ENCODE results near the gene CHST14. TPM values are rescaled to one million over a fixed set of nuclear protein-coding genes. Genes with fewer than 3 reads are reported as not detected.

CHST14 gene
- polyA plus RNA-seq, 2 of the 4 experiments (the other 2 are of a cell fraction): 8.6 to 11.0 TPM

DNA sequence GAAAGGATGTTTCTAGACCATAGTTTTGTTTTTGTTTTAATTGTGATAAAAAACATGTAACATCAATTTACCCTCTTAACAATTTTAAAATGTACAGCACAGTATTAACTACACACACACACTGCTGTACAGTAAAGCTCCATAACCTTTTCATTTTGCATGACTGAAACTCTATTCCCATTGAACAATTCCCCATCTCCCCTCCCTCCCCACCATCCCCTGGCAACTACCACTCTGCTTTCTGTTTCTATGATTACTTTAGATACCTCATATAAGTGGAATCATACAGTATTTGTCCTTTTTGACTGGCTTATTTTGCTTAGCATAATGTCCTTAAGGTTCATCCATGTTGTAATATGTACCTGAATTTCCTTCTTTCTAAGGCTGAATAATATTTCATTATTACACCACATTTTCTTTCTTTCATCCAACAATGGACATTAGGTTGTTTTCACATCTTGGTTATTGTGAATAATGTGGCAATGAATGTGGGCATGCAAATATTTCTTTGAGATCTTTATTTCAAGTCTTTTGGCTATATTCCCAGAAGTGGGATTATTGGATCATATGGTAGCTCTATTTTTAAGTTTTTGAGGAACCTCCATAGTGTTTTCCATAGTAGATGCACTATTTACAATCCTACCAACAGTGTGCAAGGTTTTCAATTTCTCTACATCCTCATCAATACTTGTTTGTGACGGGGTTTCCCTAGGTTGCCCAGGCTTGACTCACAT, 10.7 kb downstream of the CHST14 start (continued):
- TF ChIP-seq ZC3H11A (IDR thresholded peaks at IDR 0.05) (no peak), MAFK (IDR thresholded peaks at IDR 0.05; ENCODE audit: partially characterized antibody) (no peak), RCOR1 (IDR thresholded peaks at IDR 0.05; ENCODE audit: low read depth, low read length) (no peak), POLR2AphosphoS2 (conservative IDR thresholded peaks at IDR 0.05; ENCODE audit: low read length) (no peak), PHF8 (IDR thresholded peaks at IDR 0.05; ENCODE audit: borderline replicate concordance, low read depth) (no peak)
- TF ChIP-seq, protein P1, sequence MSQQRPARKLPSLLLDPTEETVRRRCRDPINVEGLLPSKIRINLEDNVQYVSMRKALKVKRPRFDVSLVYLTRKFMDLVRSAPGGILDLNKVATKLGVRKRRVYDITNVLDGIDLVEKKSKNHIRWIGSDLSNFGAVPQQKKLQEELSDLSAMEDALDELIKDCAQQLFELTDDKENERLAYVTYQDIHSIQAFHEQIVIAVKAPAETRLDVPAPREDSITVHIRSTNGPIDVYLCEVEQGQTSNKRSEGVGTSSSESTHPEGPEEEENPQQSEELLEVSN (IDR thresholded peaks at IDR 0.05; ENCODE audit: borderline replicate concordance, low read depth): no peak

DNA sequence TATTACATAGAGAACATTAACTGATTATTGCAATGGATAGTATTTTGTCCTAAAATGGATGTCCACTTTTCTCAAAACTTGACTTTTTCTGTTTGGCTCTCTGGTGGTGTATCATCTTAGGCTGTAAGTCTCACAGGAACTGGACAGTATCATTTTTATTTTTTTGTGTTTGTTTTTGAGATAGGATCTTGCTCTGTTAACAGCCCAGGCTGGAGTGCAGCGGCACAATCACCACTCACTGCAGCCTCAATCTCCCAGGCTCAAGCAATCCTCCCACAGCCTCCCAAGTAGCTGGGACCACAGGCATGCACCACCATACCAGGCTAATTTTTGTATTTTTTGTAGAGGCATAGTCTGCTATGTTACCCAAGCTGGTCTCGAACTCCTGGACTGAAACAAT, 13.1 kb downstream of the CHST14 start:
- ChIA-PET POLR2A (no interaction called here), CTCF (interaction anchor here (0.6 kb wide), 1 partner anchor 248 kb away, joined by 3 read pairs; no protein-coding TSS in a partner anchor)
- no peaks in the 10 kb centered on the region for H3K9me3 ChIP-seq
- H3K4me2 ChIP-seq: no peak overlapping the region
- no peak overlapping the region for H3K27ac ChIP-seq
- no peak overlapping the region for H3K4me3 ChIP-seq
- 81% methylated on average over 2 of the region's 2 CpGs for WGBS (ENCODE audit: missing lambda C conversion rate)
- ATAC-seq (no peak), FAIRE-seq (no peak), DNase-seq (ENCODE audit: low read depth in 1 of 2, low spot score in 1 of 2) (no peak)
- no peak for TF ChIP-seq CBX8 (IDR thresholded peaks at IDR 0.05)
- no peak for TF ChIP-seq ELK1 (IDR thresholded peaks at IDR 0.05; ENCODE audit: low read depth, low read length)
- TF ChIP-seq, protein P2, sequence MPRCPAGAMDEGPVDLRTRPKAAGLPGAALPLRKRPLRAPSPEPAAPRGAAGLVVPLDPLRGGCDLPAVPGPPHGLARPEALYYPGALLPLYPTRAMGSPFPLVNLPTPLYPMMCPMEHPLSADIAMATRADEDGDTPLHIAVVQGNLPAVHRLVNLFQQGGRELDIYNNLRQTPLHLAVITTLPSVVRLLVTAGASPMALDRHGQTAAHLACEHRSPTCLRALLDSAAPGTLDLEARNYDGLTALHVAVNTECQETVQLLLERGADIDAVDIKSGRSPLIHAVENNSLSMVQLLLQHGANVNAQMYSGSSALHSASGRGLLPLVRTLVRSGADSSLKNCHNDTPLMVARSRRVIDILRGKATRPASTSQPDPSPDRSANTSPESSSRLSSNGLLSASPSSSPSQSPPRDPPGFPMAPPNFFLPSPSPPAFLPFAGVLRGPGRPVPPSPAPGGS (IDR thresholded peaks at IDR 0.05): no peak
- TF ChIP-seq PBX3 (IDR thresholded peaks at IDR 0.05): no peak
- TF ChIP-seq RAD21 (conservative IDR thresholded peaks at IDR 0.05 in 1 of 2, IDR thresholded peaks at IDR 0.05 in 1 of 2): no peak
- no peak for TF ChIP-seq KDM1A (IDR thresholded peaks at IDR 0.05; ENCODE audit: low read depth)
- TF ChIP-seq TP53 (CRISPR knock-in tag; IDR thresholded peaks at IDR 0.05): no peak
- H3K4me1 ChIP-seq: no peaks in the 10 kb centered on the region

GRCh38 chr15:40486066-40486770, 15.4 kb downstream of the CHST14 start:
- H3K9me3 ChIP-seq: no peaks in the 10 kb centered on the region
- CTCF ChIA-PET: interaction anchor here (0.7 to 1.7 kb wide), 2 partner anchors 21 to 1744 kb away, joined by 4 to 5 read pairs; no protein-coding TSS in a partner anchor
- no peak for ATAC-seq

More at GRCh38 chr15:40486066-40486770, 15.4 kb downstream of the CHST14 start:
- no peaks in the 10 kb centered on the region for H3K4me1 ChIP-seq
- H3K4me2 ChIP-seq: no peak overlapping the region
- H3K27ac ChIP-seq: no peak overlapping the region
- TF ChIP-seq, protein P1 (IDR thresholded peaks at IDR 0.05; ENCODE audit: borderline replicate concordance, low read depth): no peak
- TF ChIP-seq EHMT2 (IDR thresholded peaks at IDR 0.05; ENCODE audit: low read depth): no peak
- no peak for TF ChIP-seq TP53 (CRISPR knock-in tag; IDR thresholded peaks at IDR 0.05)
- no peak for DNase-seq (ENCODE audit: low read depth in 1 of 2, low spot score in 1 of 2)
- no peak for FAIRE-seq
- POLR2A ChIA-PET: no interaction called here
- H3K4me3 ChIP-seq: no peak overlapping the region
- WGBS (ENCODE audit: missing lambda C conversion rate): 89% methylated on average over 33 of the region's 36 CpGs
